ENCODE measurements around the gene KIF2A.

The KIF2A gene

GRCh38 chr5:62385131-62385530, 79.1 kb downstream of the KIF2A start:
- no peak for DNase-seq (ENCODE audit: low read depth in 2 of 2)

GRCh38 chr5:62385816-62386400, 79.9 kb downstream of the KIF2A start:
- no peak for DNase-seq (ENCODE audit: low read depth in 2 of 2)

- DNase-seq (ENCODE audit: low read depth in 2 of 2): no peak
Measured at GRCh38 chr5:62386824-62387223, 80.8 kb downstream of the KIF2A start.

- DNase-seq (ENCODE audit: low read depth in 2 of 2): no peak
Measured at GRCh38 chr5:62395210-62395950, 89.4 kb downstream of the KIF2A start.

- peak; percentile 85 to 92 for DNase-seq (ENCODE audit: low read depth in 2 of 2)
Measured at GRCh38 chr5:62403411-62404250, 97.6 kb downstream of the KIF2A start, which contains the start of gene DIMT1. DIMT1 (minus strand) TSS chr5:62403905; CDS start chr5:62403772, 133 bp downstream.

- peak; percentile 97 for DNase-seq (ENCODE audit: low read depth in 2 of 2)
Measured at GRCh38 chr5:62412549-62413329, 106.7 kb downstream of the KIF2A start, which contains the start of gene IPO11. IPO11 (plus strand) TSS chr5:62412763; CDS start chr5:62437280, 24,517 bp downstream.

- DNase-seq (ENCODE audit: low read depth in 2 of 2): no peak
Measured at GRCh38 chr5:62413711-62414110, 107.7 kb downstream of the KIF2A start.

- no peak for DNase-seq (ENCODE audit: low read depth in 2 of 2)
Measured at GRCh38 chr5:62418462-62419076, 112.6 kb downstream of the KIF2A start.

- DNase-seq (ENCODE audit: low read depth in 2 of 2): no peak
Measured at GRCh38 chr5:62419609-62420008, 113.6 kb downstream of the KIF2A start.

- DNase-seq (ENCODE audit: low read depth in 2 of 2): no peak
Measured at GRCh38 chr5:62421414-62421813, 115.4 kb downstream of the KIF2A start.

- DNase-seq (ENCODE audit: low read depth in 2 of 2): no peak
Measured at GRCh38 chr5:62424763-62425162, 118.8 kb downstream of the KIF2A start.

- no peak for DNase-seq (ENCODE audit: low read depth in 2 of 2)
Measured at GRCh38 chr5:62431735-62432620, 126.0 kb downstream of the KIF2A start.

- no peak for DNase-seq (ENCODE audit: low read depth in 2 of 2)
Measured at GRCh38 chr5:62432621-62433064, 126.6 kb downstream of the KIF2A start.

Data from stimulated activated CD4-positive, alpha-beta T cell treated with anti-CD3 and anti-CD28 coated beads, Interleukin-4, amount 100 ng/mL, for 48 hours (primary cell).